ENCODE measurements around the gene FUT1. TPM values are rescaled to one million over a fixed set of nuclear protein-coding genes. Genes with fewer than 3 reads are reported as not detected.

FUT1 gene
- total and polyA plus RNA-seq, 2 donors (not counting 3 experiments of a cell fraction or from before 2014, with no cell fraction given): 1.9 to 4.8 TPM

- Histone ChIP-seq H3K4me2 (ENCODE audit: insufficient read depth, low read length) (no peak overlapping the region), H3K4me1 (ENCODE audit: control insufficient read depth, extremely low read depth, insufficient read depth, low read length) (peaks cover 15% of the 10 kb centered on the region), H3K79me2 (ENCODE audit: control insufficient read depth, insufficient read depth, low read length) (peaks cover 43% of the 10 kb centered on the region), H3K9ac (replicated peaks; ENCODE audit: extremely low read depth, insufficient read depth, low read length) (no peak overlapping the region), H3K27me3 (ENCODE audit: control insufficient read depth in 2 of 2, insufficient read depth in 2 of 2, low read length in 2 of 2) (no peaks in the 10 kb centered on the region), H3K9me1 (replicated peaks; ENCODE audit: control insufficient read depth, extremely low read depth, insufficient read depth, low read length) (no peaks in the 10 kb centered on the region), H2AFZ (ENCODE audit: low read depth, low read length) (no peak overlapping the region), H4K20me1 (replicated peaks; ENCODE audit: control insufficient read depth, extremely low read depth, insufficient read depth, low read length) (peaks cover 6% of the 10 kb centered on the region), H3K27ac (ENCODE audit: insufficient read depth, low read depth, low read length) (no peak overlapping the region), H3K36me3 (ENCODE audit: control insufficient read depth in 2 of 2, extremely low read depth in 1 of 2, insufficient read depth in 2 of 2, low read length in 2 of 2) (peaks cover 13 to 25% of the 10 kb centered on the region in 2 experiments), H3K9me3 (replicated peaks; ENCODE audit: control insufficient read depth, insufficient read depth, low read length) (no peaks in the 10 kb centered on the region), H3K4me3 (replicated peaks in 1 of 3; ENCODE audit: insufficient read depth in 1 of 3, low read depth in 1 of 3, low read length in 3 of 3) (no peak overlapping the region)
- DNase-seq (ENCODE audit: low read depth, low spot score): no peak
- intact Hi-C loops (cut with micrococcal nuclease) (loop anchor here (5.0 kb wide), 1 partner anchor 103 kb away; the partner anchor contains the start of gene HSD17B14), dilution Hi-C loops (cut with MboI; ENCODE audit: extremely low pct_ligation_motif_present, low sequenced_read_pairs) (no loop called here)
- ChIA-PET POLR2A (no interaction called here), CTCF (interaction anchor here (1.0 to 1.1 kb wide), 2 partner anchors 21 to 108 kb away, joined by 3 to 4 read pairs; no protein-coding TSS in a partner anchor)
- TF ChIP-seq POLR2AphosphoS5 (IDR thresholded peaks at IDR 0.05; ENCODE audit: insufficient read depth, low read depth, low read length) (no peak), POLR2A (IDR thresholded peaks at IDR 0.05; ENCODE audit: low read depth, low read length) (no peak), EZH2 (IDR thresholded peaks at IDR 0.05; ENCODE audit: borderline replicate concordance, low read depth, low read length, severe bottlenecking) (no peak), MAX (IDR thresholded peaks at IDR 0.05; ENCODE audit: insufficient read depth, insufficient read length) (no peak)
- no peak for FAIRE-seq
- no TSS peak for BruUV-seq (replicated peaks)
These were observed 17.8 kb downstream of the FUT1 start for GRCh38 chr19:48734625-48735024.

- H3K9me1 ChIP-seq (replicated peaks; ENCODE audit: control insufficient read depth, extremely low read depth, insufficient read depth, low read length): no peaks in the 10 kb centered on the region
- no peak overlapping the region for H3K4me3 ChIP-seq (replicated peaks in 1 of 3; ENCODE audit: insufficient read depth in 1 of 3, low read depth in 1 of 3, low read length in 3 of 3)
- no peak overlapping the region for H2AFZ ChIP-seq (ENCODE audit: low read depth, low read length)
- ChIA-PET CTCF (no interaction called here), POLR2A (no interaction called here)
- FAIRE-seq (peak; percentile 38), DNase-seq (ENCODE audit: low read depth, low spot score) (no peak)
- H3K27ac ChIP-seq (ENCODE audit: insufficient read depth, low read depth, low read length): no peak overlapping the region
- dilution Hi-C loops (cut with MboI; ENCODE audit: extremely low pct_ligation_motif_present, low sequenced_read_pairs) (no loop called here), intact Hi-C loops (cut with micrococcal nuclease) (no loop called here)
- H3K79me2 ChIP-seq (ENCODE audit: control insufficient read depth, insufficient read depth, low read length): peaks cover 15% of the 10 kb centered on the region
- no peaks in the 10 kb centered on the region for H3K9me3 ChIP-seq (replicated peaks; ENCODE audit: control insufficient read depth, insufficient read depth, low read length)
- H3K9ac ChIP-seq (replicated peaks; ENCODE audit: extremely low read depth, insufficient read depth, low read length): no peak overlapping the region
- no peaks in the 10 kb centered on the region for H4K20me1 ChIP-seq (replicated peaks; ENCODE audit: control insufficient read depth, extremely low read depth, insufficient read depth, low read length)
- peaks cover 11% of the 10 kb centered on the region for H3K4me1 ChIP-seq (ENCODE audit: control insufficient read depth, extremely low read depth, insufficient read depth, low read length)
- no peak overlapping the region for H3K4me2 ChIP-seq (ENCODE audit: insufficient read depth, low read length)
- H3K36me3 ChIP-seq (ENCODE audit: control insufficient read depth in 2 of 2, extremely low read depth in 1 of 2, insufficient read depth in 2 of 2, low read length in 2 of 2): peaks cover 16 to 35% of the 10 kb centered on the region in 2 experiments
- BruUV-seq (replicated peaks): no TSS peak
- H3K27me3 ChIP-seq (ENCODE audit: control insufficient read depth in 2 of 2, insufficient read depth in 2 of 2, low read length in 2 of 2): no peaks in the 10 kb centered on the region
- TF ChIP-seq EZH2 (IDR thresholded peaks at IDR 0.05; ENCODE audit: borderline replicate concordance, low read depth, low read length, severe bottlenecking) (no peak), FOS (IDR thresholded peaks at IDR 0.05; ENCODE audit: borderline replicate concordance, insufficient read depth, low read length) (no peak), MAX (IDR thresholded peaks at IDR 0.05; ENCODE audit: insufficient read depth, insufficient read length) (no peak), JUN (IDR thresholded peaks at IDR 0.05; ENCODE audit: borderline replicate concordance, insufficient read depth, insufficient read length, low read depth) (no peak), POLR2AphosphoS5 (IDR thresholded peaks at IDR 0.05; ENCODE audit: insufficient read depth, low read depth, low read length) (no peak), CTCF (IDR thresholded peaks at IDR 0.05; ENCODE audit: extremely low read depth in 1 of 2, insufficient read depth in 1 of 2, low read depth in 1 of 2, low read length in 2 of 2) (no peak), POLR2A (IDR thresholded peaks at IDR 0.05; ENCODE audit: low read depth, low read length) (no peak), MYC (IDR thresholded peaks at IDR 0.05; ENCODE audit: low read depth, low read length) (no peak), GATA2 (IDR thresholded peaks at IDR 0.05; ENCODE audit: insufficient read depth, insufficient read length, low read depth, low read length) (no peak)
These were observed 21.0 kb downstream of the FUT1 start for GRCh38 chr19:48731452-48731851.
